ENCODE measurements around the gene KAT2B. TPM values are rescaled to one million over a fixed set of nuclear protein-coding genes. Genes with fewer than 3 reads are reported as not detected.

KAT2B gene
- total and polyA plus RNA-seq, 8 donors = 3.8 to 208 (median 20.3) TPM

DNA sequence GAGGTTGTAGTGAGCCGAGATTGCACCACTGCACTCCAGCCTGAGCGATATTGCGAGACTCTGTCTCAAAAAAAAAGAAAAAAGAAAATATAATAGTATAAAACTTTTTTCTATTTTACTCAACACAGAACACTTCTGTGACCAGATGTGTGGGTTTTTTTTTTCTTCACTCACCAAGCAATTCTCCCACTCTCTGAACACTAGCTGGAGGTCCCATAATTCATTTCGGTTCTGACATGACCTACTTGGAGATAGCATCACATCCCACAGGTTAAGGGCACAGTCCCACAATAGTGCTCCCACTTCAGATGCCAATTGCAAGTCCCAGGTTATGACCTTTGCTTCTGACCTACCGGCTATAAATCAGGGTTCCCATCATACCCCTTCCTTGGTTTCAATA is 35.0 kb downstream of the KAT2B start:
- TF ChIP-seq EP300 (IDR thresholded peaks at IDR 0.05) (no peak), POLR2A (IDR thresholded peaks at IDR 0.05) (no peak), POLR2AphosphoS5 (IDR thresholded peaks at IDR 0.05) (no peak)
- TF ChIP-seq, protein P1, sequence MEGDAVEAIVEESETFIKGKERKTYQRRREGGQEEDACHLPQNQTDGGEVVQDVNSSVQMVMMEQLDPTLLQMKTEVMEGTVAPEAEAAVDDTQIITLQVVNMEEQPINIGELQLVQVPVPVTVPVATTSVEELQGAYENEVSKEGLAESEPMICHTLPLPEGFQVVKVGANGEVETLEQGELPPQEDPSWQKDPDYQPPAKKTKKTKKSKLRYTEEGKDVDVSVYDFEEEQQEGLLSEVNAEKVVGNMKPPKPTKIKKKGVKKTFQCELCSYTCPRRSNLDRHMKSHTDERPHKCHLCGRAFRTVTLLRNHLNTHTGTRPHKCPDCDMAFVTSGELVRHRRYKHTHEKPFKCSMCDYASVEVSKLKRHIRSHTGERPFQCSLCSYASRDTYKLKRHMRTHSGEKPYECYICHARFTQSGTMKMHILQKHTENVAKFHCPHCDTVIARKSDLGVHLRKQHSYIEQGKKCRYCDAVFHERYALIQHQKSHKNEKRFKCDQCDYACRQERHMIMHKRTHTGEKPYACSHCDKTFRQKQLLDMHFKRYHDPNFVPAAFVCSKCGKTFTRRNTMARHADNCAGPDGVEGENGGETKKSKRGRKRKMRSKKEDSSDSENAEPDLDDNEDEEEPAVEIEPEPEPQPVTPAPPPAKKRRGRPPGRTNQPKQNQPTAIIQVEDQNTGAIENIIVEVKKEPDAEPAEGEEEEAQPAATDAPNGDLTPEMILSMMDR (IDR thresholded peaks at IDR 0.05) = no peak
- peaks cover 0 to 10% (median 0%) of the 10 kb centered on the region in 4 donors for H3K4me1 ChIP-seq
- no peak for DNase-seq
- H3K4me3 ChIP-seq = no peak overlapping the region
- no peaks in the 10 kb centered on the region for H3K27me3 ChIP-seq
- WGBS, 5 donors = 92 to 97% (median 96%) methylated on average over 5 of the region's 5 CpGs
- intact Hi-C loops (cut with DNase I; ENCODE audit: low total_unique reads) = no loop called here
- no peak overlapping the region for H3K27ac ChIP-seq
- peaks cover 0 to 30% (median 20%) of the 10 kb centered on the region in 4 donors for H3K36me3 ChIP-seq
- H3K9me3 ChIP-seq = no peaks in the 10 kb centered on the region

DNA sequence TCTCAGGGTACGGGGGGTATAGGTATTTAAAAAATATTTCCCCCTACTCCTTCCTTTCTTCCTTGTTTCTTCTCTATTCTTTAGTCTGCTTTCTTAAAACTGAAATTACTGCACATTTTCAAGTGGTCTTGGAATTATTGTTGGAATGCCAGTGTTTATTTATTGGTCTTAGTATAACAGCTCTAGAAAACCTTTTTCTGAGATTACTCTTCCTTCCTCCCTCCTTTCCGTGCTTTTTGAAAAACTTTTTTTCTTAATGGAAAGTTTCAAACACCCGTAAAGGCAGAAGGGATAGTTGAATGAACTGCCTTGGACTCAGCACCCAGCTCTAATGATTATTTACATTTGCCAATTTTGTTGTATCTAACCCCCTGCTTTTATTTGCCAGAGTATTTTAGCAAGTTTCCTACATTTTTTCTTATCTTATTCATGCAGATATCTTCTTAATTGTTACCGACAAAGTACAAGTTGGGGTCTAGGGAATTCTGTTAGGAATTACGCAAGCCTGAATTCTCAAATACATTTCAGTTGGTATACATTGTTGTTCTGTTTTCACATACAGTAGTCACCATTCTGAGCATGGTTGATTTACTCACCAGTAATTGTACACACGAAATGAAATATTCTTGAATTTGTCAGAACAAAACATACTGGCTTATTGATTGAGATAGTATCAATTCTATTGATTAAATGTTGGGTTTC is 36.2 kb downstream of the KAT2B start:
- peaks cover 0 to 30% (median 20%) of the 10 kb centered on the region in 4 donors for H3K36me3 ChIP-seq
- no peak overlapping the region for H3K4me3 ChIP-seq
- no peaks in the 10 kb centered on the region for H3K9me3 ChIP-seq
- intact Hi-C loops (cut with DNase I; ENCODE audit: low total_unique reads) = no loop called here
- TF ChIP-seq, protein P1 (IDR thresholded peaks at IDR 0.05) = no peak
- TF ChIP-seq EP300 (IDR thresholded peaks at IDR 0.05) = no peak
- no peak for TF ChIP-seq POLR2AphosphoS5 (IDR thresholded peaks at IDR 0.05)
- TF ChIP-seq POLR2A (IDR thresholded peaks at IDR 0.05) = no peak
- WGBS, 5 donors = 71 to 79% (median 79%) methylated on average over 6 of the region's 6 CpGs
- no peaks in the 10 kb centered on the region for H3K27me3 ChIP-seq
- peaks cover 8 to 23% (median 9%) of the 10 kb centered on the region in 4 donors for H3K4me1 ChIP-seq
- no peak for DNase-seq
- H3K27ac ChIP-seq = no peak overlapping the region

DNA sequence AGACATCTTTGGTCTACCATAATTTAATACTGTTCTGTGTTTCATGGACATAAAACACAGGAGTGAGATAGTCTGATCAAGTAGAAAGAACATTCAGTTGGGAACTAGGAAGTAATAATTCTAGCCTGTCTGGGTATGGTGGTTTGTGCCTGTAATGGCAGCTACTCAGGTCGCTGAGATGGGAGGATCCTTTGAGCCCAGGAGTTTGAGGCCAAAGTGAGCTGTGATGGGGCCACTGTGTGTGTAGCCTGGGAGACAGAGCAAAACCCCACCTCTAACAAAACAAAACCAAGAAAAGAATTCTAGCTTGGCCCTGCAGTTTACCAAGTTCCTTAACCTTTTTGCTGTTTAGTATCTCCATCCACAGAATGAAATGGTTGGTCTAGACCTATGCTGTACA is 36.8 kb downstream of the KAT2B start:
- Histone ChIP-seq H3K27ac (no peak overlapping the region), H3K36me3 (peaks cover 0 to 27% (median 18%) of the 10 kb centered on the region in 4 donors), H3K27me3 (no peaks in the 10 kb centered on the region), H3K9me3 (no peaks in the 10 kb centered on the region), H3K4me1 (peaks cover 10 to 29% (median 10%) of the 10 kb centered on the region in 4 donors), H3K4me3 (no peak overlapping the region)
- intact Hi-C loops (cut with DNase I; ENCODE audit: low total_unique reads) = no loop called here
- no peak for DNase-seq
- TF ChIP-seq EP300 (IDR thresholded peaks at IDR 0.05) (no peak), POLR2AphosphoS5 (IDR thresholded peaks at IDR 0.05) (no peak), POLR2A (IDR thresholded peaks at IDR 0.05) (no peak)
- TF ChIP-seq, protein P1 (IDR thresholded peaks at IDR 0.05) = no peak
- 71 to 90% (median 86%) methylated on average over 1 of the region's 1 CpG for WGBS, 5 donors

DNA sequence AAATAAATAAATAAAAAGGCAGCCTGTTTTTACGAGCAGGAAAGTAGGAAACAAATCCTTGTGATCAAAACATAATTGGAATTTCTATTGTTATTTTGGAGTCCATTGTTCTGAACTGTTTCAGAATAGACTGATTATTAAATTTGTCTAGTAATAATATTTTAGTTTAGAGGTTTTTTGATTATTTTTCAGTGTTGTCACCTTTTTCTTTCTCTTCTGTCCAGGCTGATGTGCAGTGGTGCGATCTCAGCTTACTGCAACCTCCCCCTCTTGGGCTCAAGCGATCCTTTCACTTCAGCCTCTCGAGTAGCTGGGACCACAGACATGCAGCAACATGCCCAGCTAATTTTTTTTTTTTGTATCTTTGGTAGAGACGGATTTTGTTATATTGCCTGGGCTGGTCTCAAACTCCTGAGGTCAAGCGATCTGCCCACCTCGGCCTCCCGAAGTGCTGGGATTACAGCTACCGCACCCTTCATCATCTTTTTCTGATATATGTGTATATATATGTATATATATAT is 38.0 kb downstream of the KAT2B start:
- no peak for TF ChIP-seq POLR2AphosphoS5 (IDR thresholded peaks at IDR 0.05)
- TF ChIP-seq POLR2A (IDR thresholded peaks at IDR 0.05) = no peak
- TF ChIP-seq EP300 (IDR thresholded peaks at IDR 0.05) = no peak
- TF ChIP-seq, protein P1 (IDR thresholded peaks at IDR 0.05) = no peak
- DNase-seq = no peak
- peaks cover 0 to 15% (median 8%) of the 10 kb centered on the region in 4 donors for H3K36me3 ChIP-seq
- no peak overlapping the region for H3K27ac ChIP-seq
- no peaks in the 10 kb centered on the region for H3K9me3 ChIP-seq
- WGBS, 5 donors = 90 to 96% (median 96%) methylated on average over 9 of the region's 9 CpGs
- no peaks in the 10 kb centered on the region for H3K27me3 ChIP-seq
- H3K4me1 ChIP-seq = peaks cover 10 to 32% (median 10%) of the 10 kb centered on the region in 4 donors
- H3K4me3 ChIP-seq = no peak overlapping the region
- intact Hi-C loops (cut with DNase I; ENCODE audit: low total_unique reads) = no loop called here
